ENCODE results near the gene SMG6.

Gene SMG6

GRCh38 chr17:2176499-2177169 is 127.0 kb downstream of the SMG6 start:
- no peak overlapping the region for H3K4me3 ChIP-seq (ENCODE audit: low read depth, low read length)
- H3K4me1 ChIP-seq (ENCODE audit: control insufficient read depth, insufficient read depth, low read length): peaks cover 59% of the 10 kb centered on the region
- H3K9me3 ChIP-seq (ENCODE audit: control insufficient read depth, insufficient read depth, low read depth, low read length): no peaks in the 10 kb centered on the region
- H3K36me3 ChIP-seq (ENCODE audit: control insufficient read depth in 2 of 2, insufficient read depth in 1 of 2, low read length in 2 of 2): peaks cover 0 to 32% of the 10 kb centered on the region in 2 experiments; a peak in 2 of 3 replicates
- TF ChIP-seq RBAK (tag by site-specific recombination; IDR thresholded peaks at IDR 0.05): no peak
- no peak for TF ChIP-seq ZNF701 (tag by site-specific recombination; IDR thresholded peaks at IDR 0.05)
- TF ChIP-seq ZNF658 (tag by site-specific recombination; IDR thresholded peaks at IDR 0.05): no peak
- TF ChIP-seq ZNF621 (tag by site-specific recombination; IDR thresholded peaks at IDR 0.05): no peak
- TF ChIP-seq PRDM6 (tag by site-specific recombination; IDR thresholded peaks at IDR 0.05): 0 out of 2 replicates have a peak, but pooled peaks have one; percentile 11
- ChIA-PET CTCF (interaction anchor here (0.6 to 1.5 kb wide), 2 partner anchors 55 to 1280 kb away, joined by 3 to 5 read pairs; no protein-coding TSS in a partner anchor), POLR2A (no interaction called here)
- H3K27ac ChIP-seq (ENCODE audit: extremely low read depth, low read depth, low read length): no peak overlapping the region

GRCh38 chr17:2175294-2175628 is 128.3 kb downstream of the SMG6 start:
- H3K27ac ChIP-seq (ENCODE audit: extremely low read depth, low read depth, low read length): no peak overlapping the region; the same call in 1 of the 2 replicates
- H3K36me3 ChIP-seq (ENCODE audit: control insufficient read depth in 2 of 2, insufficient read depth in 1 of 2, low read length in 2 of 2): peaks cover 11 to 22% of the 10 kb centered on the region in 2 experiments; a peak in 2 of 3 replicates
- TF ChIP-seq ZNF391 (tag by site-specific recombination; IDR thresholded peaks at IDR 0.05; ENCODE audit: borderline replicate concordance, low read depth) (no peak), ZNF513 (tag by site-specific recombination; IDR thresholded peaks at IDR 0.05) (no peak), ZNF830 (tag by site-specific recombination; IDR thresholded peaks at IDR 0.05; ENCODE audit: low read depth) (no peak), ZNF623 (tag by site-specific recombination; IDR thresholded peaks at IDR 0.05) (no peak), ZNF747 (tag by site-specific recombination; IDR thresholded peaks at IDR 0.05) (no peak), EGR2 (tag by site-specific recombination; IDR thresholded peaks at IDR 0.05; ENCODE audit: low read depth) (peak; percentile 63; the same call in 1 of the 2 replicates), ZNF214 (tag by site-specific recombination; IDR thresholded peaks at IDR 0.05; ENCODE audit: borderline replicate concordance) (no peak), SCRT1 (tag by site-specific recombination; IDR thresholded peaks at IDR 0.05; ENCODE audit: borderline replicate concordance) (no peak), KLF7 (tag by site-specific recombination; IDR thresholded peaks at IDR 0.05; ENCODE audit: borderline replicate concordance) (no peak), CTCF (tag by site-specific recombination; IDR thresholded peaks at IDR 0.05) (0 out of 2 replicates have a peak, but pooled peaks have one; percentile 0), ZBTB7A (tag by site-specific recombination; IDR thresholded peaks at IDR 0.05; ENCODE audit: low read depth) (no peak), ZBTB10 (tag by site-specific recombination; IDR thresholded peaks at IDR 0.05) (no peak), HOXA7 (CRISPR knock-in tag; IDR thresholded peaks at IDR 0.05; ENCODE audit: borderline replicate concordance) (no peak), ZNF600 (tag by site-specific recombination; IDR thresholded peaks at IDR 0.05) (no peak), KLF10 (tag by site-specific recombination; IDR thresholded peaks at IDR 0.05) (no peak), ZNF311 (tag by site-specific recombination; IDR thresholded peaks at IDR 0.05; ENCODE audit: borderline replicate concordance) (no peak), ZBTB6 (tag by site-specific recombination; IDR thresholded peaks at IDR 0.05) (no peak), ZNF239 (tag by site-specific recombination; IDR thresholded peaks at IDR 0.05) (no peak), ZNF571 (tag by site-specific recombination; IDR thresholded peaks at IDR 0.05) (no peak), ZFHX2 (tag by site-specific recombination; conservative IDR thresholded peaks at IDR 0.05) (peak; percentile 69), OVOL3 (tag by site-specific recombination; IDR thresholded peaks at IDR 0.05) (no peak)
- ChIA-PET POLR2A (no interaction called here), CTCF (no interaction called here)
- peaks cover 48% of the 10 kb centered on the region for H3K4me1 ChIP-seq (ENCODE audit: control insufficient read depth, insufficient read depth, low read length)
- H3K9me3 ChIP-seq (ENCODE audit: control insufficient read depth, insufficient read depth, low read depth, low read length): no peaks in the 10 kb centered on the region
- no peak overlapping the region for H3K4me3 ChIP-seq (ENCODE audit: low read depth, low read length)
